SK-N-MC (cell line): Measurements from ENCODE around the gene CASP4.

Experiments
- FOXP2 ChIP-seq: optimal IDR thresholded peaks from 2 replicates; pipeline ENCODE3; 2011; ENCODE audit warnings: mild to moderate bottlenecking, moderate library complexity; ENCODE audit not compliant: insufficient read depth; ENCODE audit errors: extremely low read length, control extremely low read depth
- POLR2AphosphoS5 ChIP-seq: IDR thresholded peaks from 2 replicates; pipeline ENCODE4 v1.6.1; 2012; ENCODE audit warnings: mild to moderate bottlenecking, low read depth, low read length, borderline replicate concordance

- TF ChIP-seq FOXP2 (no peak), POLR2AphosphoS5 (no peak)
These were observed 11.5 kb upstream of the CASP4 start for GRCh38 chr11:104979839-104980238.
